WTC11 (cell line): ENCODE results near the gene TEX13B. TPM values are rescaled to one million over a fixed set of nuclear protein-coding genes. Genes with fewer than 3 reads are reported as not detected.

Experiments used
- ATAC-seq: fragments of 200-7000 bp; cut with Tn5 transposase; 2 replicates; pipeline ENCODE4 v1.10.0; 2021; ENCODE audit warnings: mild to moderate bottlenecking, moderate library complexity
- CTCF ChIA-PET: fragments of 300-600 bp; sonication (Branson Sonifier 250); formaldehyde crosslinking; loops from one replicate; lab custom pipeline; 2021; ENCODE audit warnings: antibody characterized with exemption; lab: Charles Lee
- POLR2A ChIA-PET: fragments of 350-600 bp; sonication (Branson Sonifier 250); formaldehyde crosslinking; loops from one replicate; lab custom pipeline; 2021; ENCODE audit warnings: antibody characterized with exemption; lab: Charles Lee
- DNase-seq: peaks from one replicate; pipeline ENCODE4 v3.0.0; 2021; ENCODE audit warnings: low spot score
- H3K27ac Mint-ChIP-seq: 2 replicates; pipeline ENCODE4 v1.8.0; 2021; ENCODE audit warnings: mixed read lengths
- H3K27me3 Mint-ChIP-seq: 2 replicates; pipeline ENCODE4 v1.8.0; 2021; ENCODE audit warnings: low read depth, mild to moderate bottlenecking, moderate library complexity, mixed read lengths
- H3K36me3 Mint-ChIP-seq: 2 replicates; pipeline ENCODE4 v1.8.0; 2021; ENCODE audit warnings: mixed read lengths
- H3K4me1 Mint-ChIP-seq: 2 replicates; pipeline ENCODE4 v1.8.0; 2022; ENCODE audit warnings: mixed read lengths
- H3K4me3 Mint-ChIP-seq: 2 replicates; pipeline ENCODE4 v1.8.0; 2021; ENCODE audit warnings: mild to moderate bottlenecking, moderate library complexity, mixed read lengths
- H3K9me3 Mint-ChIP-seq: 2 replicates; pipeline ENCODE4 v1.8.0; 2021; ENCODE audit warnings: mixed read lengths
- AFF4 ChIP-seq: sonication (generic); formaldehyde crosslinking; IDR thresholded peaks from 2 replicates; pipeline ENCODE4 v1.8.1; 2023; ENCODE audit warnings: mild to moderate bottlenecking, missing genetic modification reagents, borderline replicate concordance
- ATF1 ChIP-seq: sonication (generic); formaldehyde crosslinking; IDR thresholded peaks from 2 replicates; pipeline ENCODE4 v1.8.1; 2023; ENCODE audit warnings: mild to moderate bottlenecking, moderate library complexity, missing genetic modification reagents
- E2F5 ChIP-seq: sonication (generic); formaldehyde crosslinking; IDR thresholded peaks from 2 replicates; pipeline ENCODE4 v1.8.1; 2022; ENCODE audit warnings: mild to moderate bottlenecking, moderate library complexity, missing genetic modification reagents
- ESRRA ChIP-seq: sonication (generic); formaldehyde crosslinking; IDR thresholded peaks from 2 replicates; pipeline ENCODE4 v1.8.1; 2022; ENCODE audit warnings: mild to moderate bottlenecking, missing genetic modification reagents, borderline replicate concordance
- GRHL2 ChIP-seq: fragments of 250-450 bp; sonication (Bioruptor Pico); IDR thresholded peaks from 2 replicates; pipeline ENCODE4 v1.8.0; 2022; ENCODE audit warnings: mild to moderate bottlenecking, moderate library complexity; ENCODE audit not compliant: insufficient replicate concordance, severe bottlenecking
- GTF2I ChIP-seq: fragments of 250-450 bp; sonication (Bioruptor Pico); conservative IDR thresholded peaks from 2 replicates; pipeline ENCODE4 v1.4.0; 2021; ENCODE audit warnings: mild to moderate bottlenecking
- JUN ChIP-seq: sonication (generic); formaldehyde crosslinking; IDR thresholded peaks from 2 replicates; pipeline ENCODE4 v1.8.0; 2023; ENCODE audit warnings: mild to moderate bottlenecking, missing genetic modification reagents
- OVOL2 ChIP-seq: fragments of 250-450 bp; sonication (Bioruptor Pico); IDR thresholded peaks from 2 replicates; pipeline ENCODE4 v1.9.0; 2021; ENCODE audit warnings: mild to moderate bottlenecking, borderline replicate concordance
- PREB ChIP-seq: sonication (generic); formaldehyde crosslinking; IDR thresholded peaks from 2 replicates; pipeline ENCODE4 v1.8.1; 2022; ENCODE audit warnings: mild to moderate bottlenecking, missing genetic modification reagents, moderate library complexity, borderline replicate concordance
- RELA ChIP-seq: sonication (generic); formaldehyde crosslinking; IDR thresholded peaks from 2 replicates; pipeline ENCODE4 v1.8.1; 2022; ENCODE audit warnings: missing genetic modification reagents, mild to moderate bottlenecking, borderline replicate concordance
- SP1 ChIP-seq: sonication (generic); formaldehyde crosslinking; conservative IDR thresholded peaks from 2 replicates; pipeline ENCODE4 v1.8.1; 2022; ENCODE audit warnings: missing genetic modification reagents
- STAT6 ChIP-seq: sonication (generic); formaldehyde crosslinking; conservative IDR thresholded peaks from 2 replicates; pipeline ENCODE4 v1.8.1; 2023; ENCODE audit warnings: mild to moderate bottlenecking, low read depth, missing genetic modification reagents, moderate library complexity
- ZNF416 ChIP-seq: fragments of 250-450 bp; sonication (Bioruptor Pico); IDR thresholded peaks from 2 replicates; pipeline ENCODE4 v1.9.0; 2021; ENCODE audit warnings: mild to moderate bottlenecking, inconsistent platforms
- total RNA-seq: library from RNA; stranded (reverse); gene quantifications from 3 replicates; pipeline ENCODE4 v1.2.3, GENCODE V29; 2021
- TF ChIP-seq, protein P1 (sequence below): fragments of 250-450 bp; sonication (Bioruptor Pico); IDR thresholded peaks from 2 replicates; pipeline ENCODE4 v1.9.0; 2021; ENCODE audit warnings: mild to moderate bottlenecking
- TF ChIP-seq, protein P2 (sequence below): sonication (generic); formaldehyde crosslinking; IDR thresholded peaks from 2 replicates; pipeline ENCODE4 v1.8.0; 2022; ENCODE audit warnings: mild to moderate bottlenecking, missing genetic modification reagents

TEX13B gene
- total RNA-seq, 1 experiment from 2014 or later, result 3.9 TPM

DNA sequence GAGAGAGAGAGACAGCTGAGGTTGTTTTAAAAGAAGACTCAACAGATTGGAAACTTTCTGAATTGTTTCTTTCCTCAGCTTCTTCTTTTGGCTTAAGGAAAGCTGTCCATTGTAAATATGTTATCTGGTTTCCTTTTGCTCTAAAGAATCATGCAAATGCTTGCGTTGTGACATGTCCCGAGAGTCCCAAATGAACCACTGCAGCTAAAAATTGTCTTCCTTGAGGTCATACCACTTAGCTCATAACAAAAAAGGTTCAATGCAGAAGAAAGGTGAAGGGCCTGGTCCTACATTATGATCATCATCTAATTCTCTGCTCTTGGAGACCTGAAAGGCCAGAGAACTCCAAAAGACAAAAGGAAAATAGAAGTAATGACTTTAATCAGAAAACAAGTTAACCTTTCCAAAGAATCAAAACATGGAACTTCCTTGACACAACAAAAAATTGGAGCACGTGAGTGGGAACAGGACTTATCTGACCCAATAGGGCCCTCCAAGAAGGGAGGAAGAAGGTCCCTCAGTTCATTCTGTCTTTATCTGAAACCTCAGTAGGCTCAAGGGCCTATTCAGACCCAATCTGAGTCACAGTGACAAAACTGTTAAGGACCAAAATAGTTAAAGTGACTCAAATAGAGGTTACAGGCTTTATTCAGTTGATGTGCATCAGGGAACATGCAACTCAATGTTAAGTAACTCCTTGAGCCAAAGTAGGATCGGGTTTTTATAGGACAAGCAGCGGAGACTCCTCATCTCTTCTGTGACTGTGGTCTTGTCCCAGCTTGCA, 48.0 kb upstream of the TEX13B start (continued):
- no peak for TF ChIP-seq AFF4 (CRISPR knock-in tag)
- no peak for TF ChIP-seq GTF2I (CRISPR knock-in tag)
- no peak for TF ChIP-seq GRHL2
- no peak for TF ChIP-seq ATF1 (CRISPR knock-in tag)

DNA sequence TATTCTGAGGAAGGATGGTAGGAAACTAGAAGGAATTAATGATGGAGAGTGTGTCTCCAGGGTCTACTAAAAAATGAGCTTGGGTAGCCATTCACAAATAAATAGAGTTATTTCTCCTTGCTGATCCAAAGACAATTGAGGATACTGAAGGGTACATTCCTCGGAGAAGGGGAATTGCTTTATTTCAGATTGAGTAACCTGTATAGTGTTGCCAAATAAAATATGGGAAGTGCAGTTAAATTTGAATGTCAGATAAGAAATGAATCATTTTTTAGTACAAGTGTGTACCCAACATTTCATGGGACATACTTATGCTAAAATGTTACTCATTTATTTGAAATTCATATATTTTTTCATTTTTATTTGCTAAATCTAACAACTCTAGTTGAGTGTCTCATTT, 46.7 kb upstream of the TEX13B start:
- ChIA-PET CTCF (no interaction called here), POLR2A (no interaction called here)
- H3K36me3 Mint-ChIP-seq, result no peaks in the 10 kb centered on the region
- no peaks in the 10 kb centered on the region for H3K9me3 Mint-ChIP-seq
- H3K27ac Mint-ChIP-seq, result no peak overlapping the region
- peaks cover 15% of the 10 kb centered on the region for H3K4me1 Mint-ChIP-seq
- TF ChIP-seq, protein P1, sequence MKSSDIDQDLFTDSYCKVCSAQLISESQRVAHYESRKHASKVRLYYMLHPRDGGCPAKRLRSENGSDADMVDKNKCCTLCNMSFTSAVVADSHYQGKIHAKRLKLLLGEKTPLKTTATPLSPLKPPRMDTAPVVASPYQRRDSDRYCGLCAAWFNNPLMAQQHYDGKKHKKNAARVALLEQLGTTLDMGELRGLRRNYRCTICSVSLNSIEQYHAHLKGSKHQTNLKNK, result no peak
- TF ChIP-seq E2F5 (CRISPR knock-in tag) (no peak), JUN (CRISPR knock-in tag) (no peak), STAT6 (no peak), SP1 (CRISPR knock-in tag) (no peak), PREB (CRISPR knock-in tag) (no peak), OVOL2 (no peak), ZNF416 (CRISPR knock-in tag) (no peak), RELA (CRISPR knock-in tag) (no peak), ESRRA (CRISPR knock-in tag) (no peak)
- TF ChIP-seq, protein P2, sequence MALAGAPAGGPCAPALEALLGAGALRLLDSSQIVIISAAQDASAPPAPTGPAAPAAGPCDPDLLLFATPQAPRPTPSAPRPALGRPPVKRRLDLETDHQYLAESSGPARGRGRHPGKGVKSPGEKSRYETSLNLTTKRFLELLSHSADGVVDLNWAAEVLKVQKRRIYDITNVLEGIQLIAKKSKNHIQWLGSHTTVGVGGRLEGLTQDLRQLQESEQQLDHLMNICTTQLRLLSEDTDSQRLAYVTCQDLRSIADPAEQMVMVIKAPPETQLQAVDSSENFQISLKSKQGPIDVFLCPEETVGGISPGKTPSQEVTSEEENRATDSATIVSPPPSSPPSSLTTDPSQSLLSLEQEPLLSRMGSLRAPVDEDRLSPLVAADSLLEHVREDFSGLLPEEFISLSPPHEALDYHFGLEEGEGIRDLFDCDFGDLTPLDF (CRISPR knock-in tag), result no peak
- H3K27me3 Mint-ChIP-seq, result peaks cover 2% of the 10 kb centered on the region; the same call in 1 of the 2 replicates
- ATAC-seq (no peak), DNase-seq (no peak)
- H3K4me3 Mint-ChIP-seq, result no peak overlapping the region
